ENCODE results near the gene FBXL7. TPM values are rescaled to one million over a fixed set of nuclear protein-coding genes. Genes with fewer than 3 reads are reported as not detected.

The FBXL7 gene
- total RNA-seq, 1 experiment from 2014 or later, result not detected

DNA sequence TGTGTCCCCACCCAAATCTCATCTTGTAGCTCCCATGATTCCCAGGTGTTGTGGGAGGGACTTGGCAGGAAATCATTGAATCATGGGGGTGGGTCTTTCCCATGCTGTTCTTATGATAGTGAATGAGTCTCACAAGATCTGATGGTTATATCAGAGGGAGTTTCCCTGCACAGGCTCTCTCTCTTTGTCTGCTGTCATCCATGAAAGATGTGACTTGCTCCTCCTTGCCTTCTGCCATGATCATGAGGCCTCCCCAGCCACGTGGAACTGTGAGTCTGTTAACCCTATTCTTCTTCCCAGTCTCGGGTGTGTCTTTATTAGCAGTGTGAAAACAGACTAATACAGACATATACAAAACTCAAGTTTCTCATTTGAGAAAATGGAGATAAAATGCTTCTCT, 139.3 kb downstream of the FBXL7 start:
- in situ Hi-C loops (cut with HindIII; ENCODE audit: low pct_unique_long_range_greater_than_20kb, low sequenced_read_pairs), result no loop called here
- CTCF ChIA-PET, result no interaction called here

DNA sequence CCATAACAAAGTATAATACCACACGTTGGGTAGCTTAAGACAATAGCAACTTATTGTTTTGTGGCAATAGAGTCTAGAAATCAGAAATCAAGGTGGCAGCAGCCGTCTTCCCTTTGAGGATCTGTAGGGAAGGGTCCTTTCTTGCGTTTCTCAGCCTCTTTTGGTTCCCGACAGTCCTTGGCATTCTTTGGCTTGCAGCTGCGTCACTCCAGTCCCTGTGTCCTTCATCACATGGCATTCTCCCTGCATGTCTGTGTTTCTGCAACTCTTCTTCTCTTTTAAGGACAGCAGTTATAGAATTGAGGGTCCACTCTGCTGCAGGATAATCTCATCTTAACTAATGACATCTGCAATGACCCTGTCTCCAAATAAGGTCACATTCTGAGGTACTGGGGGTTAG, 140.1 kb downstream of the FBXL7 start:
- no peak overlapping the region for H3K27ac ChIP-seq (ENCODE audit: low read length)
- CTCF ChIA-PET, result no interaction called here

More for the DNA sequence above, 139.3 kb downstream of the FBXL7 start:
- ATAC-seq (no peak), DNase-seq (ENCODE audit: low read depth, low spot score) (no peak)
- TF ChIP-seq, protein P1, sequence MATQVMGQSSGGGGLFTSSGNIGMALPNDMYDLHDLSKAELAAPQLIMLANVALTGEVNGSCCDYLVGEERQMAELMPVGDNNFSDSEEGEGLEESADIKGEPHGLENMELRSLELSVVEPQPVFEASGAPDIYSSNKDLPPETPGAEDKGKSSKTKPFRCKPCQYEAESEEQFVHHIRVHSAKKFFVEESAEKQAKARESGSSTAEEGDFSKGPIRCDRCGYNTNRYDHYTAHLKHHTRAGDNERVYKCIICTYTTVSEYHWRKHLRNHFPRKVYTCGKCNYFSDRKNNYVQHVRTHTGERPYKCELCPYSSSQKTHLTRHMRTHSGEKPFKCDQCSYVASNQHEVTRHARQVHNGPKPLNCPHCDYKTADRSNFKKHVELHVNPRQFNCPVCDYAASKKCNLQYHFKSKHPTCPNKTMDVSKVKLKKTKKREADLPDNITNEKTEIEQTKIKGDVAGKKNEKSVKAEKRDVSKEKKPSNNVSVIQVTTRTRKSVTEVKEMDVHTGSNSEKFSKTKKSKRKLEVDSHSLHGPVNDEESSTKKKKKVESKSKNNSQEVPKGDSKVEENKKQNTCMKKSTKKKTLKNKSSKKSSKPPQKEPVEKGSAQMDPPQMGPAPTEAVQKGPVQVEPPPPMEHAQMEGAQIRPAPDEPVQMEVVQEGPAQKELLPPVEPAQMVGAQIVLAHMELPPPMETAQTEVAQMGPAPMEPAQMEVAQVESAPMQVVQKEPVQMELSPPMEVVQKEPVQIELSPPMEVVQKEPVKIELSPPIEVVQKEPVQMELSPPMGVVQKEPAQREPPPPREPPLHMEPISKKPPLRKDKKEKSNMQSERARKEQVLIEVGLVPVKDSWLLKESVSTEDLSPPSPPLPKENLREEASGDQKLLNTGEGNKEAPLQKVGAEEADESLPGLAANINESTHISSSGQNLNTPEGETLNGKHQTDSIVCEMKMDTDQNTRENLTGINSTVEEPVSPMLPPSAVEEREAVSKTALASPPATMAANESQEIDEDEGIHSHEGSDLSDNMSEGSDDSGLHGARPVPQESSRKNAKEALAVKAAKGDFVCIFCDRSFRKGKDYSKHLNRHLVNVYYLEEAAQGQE (IDR thresholded peaks at IDR 0.05; ENCODE audit: insufficient read depth in 1 of 2, low read depth in 2 of 2, low read length in 1 of 2), result no peak
- no peak for TF ChIP-seq SIN3A (IDR thresholded peaks at IDR 0.05; ENCODE audit: borderline replicate concordance, insufficient read depth, low read depth, low read length)
- TF ChIP-seq TCF7L2 (IDR thresholded peaks at IDR 0.05; ENCODE audit: low read depth, low read length), result no peak
- no peak for TF ChIP-seq POLR2AphosphoS5 (IDR thresholded peaks at IDR 0.05; ENCODE audit: low read depth, low read length)
- TF ChIP-seq, protein P2, sequence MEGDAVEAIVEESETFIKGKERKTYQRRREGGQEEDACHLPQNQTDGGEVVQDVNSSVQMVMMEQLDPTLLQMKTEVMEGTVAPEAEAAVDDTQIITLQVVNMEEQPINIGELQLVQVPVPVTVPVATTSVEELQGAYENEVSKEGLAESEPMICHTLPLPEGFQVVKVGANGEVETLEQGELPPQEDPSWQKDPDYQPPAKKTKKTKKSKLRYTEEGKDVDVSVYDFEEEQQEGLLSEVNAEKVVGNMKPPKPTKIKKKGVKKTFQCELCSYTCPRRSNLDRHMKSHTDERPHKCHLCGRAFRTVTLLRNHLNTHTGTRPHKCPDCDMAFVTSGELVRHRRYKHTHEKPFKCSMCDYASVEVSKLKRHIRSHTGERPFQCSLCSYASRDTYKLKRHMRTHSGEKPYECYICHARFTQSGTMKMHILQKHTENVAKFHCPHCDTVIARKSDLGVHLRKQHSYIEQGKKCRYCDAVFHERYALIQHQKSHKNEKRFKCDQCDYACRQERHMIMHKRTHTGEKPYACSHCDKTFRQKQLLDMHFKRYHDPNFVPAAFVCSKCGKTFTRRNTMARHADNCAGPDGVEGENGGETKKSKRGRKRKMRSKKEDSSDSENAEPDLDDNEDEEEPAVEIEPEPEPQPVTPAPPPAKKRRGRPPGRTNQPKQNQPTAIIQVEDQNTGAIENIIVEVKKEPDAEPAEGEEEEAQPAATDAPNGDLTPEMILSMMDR (IDR thresholded peaks at IDR 0.05), result no peak
- no peaks in the 10 kb centered on the region for H3K36me3 ChIP-seq (ENCODE audit: control insufficient read depth, insufficient read depth, low read length)
- H3K27me3 ChIP-seq (ENCODE audit: control insufficient read depth, insufficient read depth, low read length), result no peaks in the 10 kb centered on the region
- BruUV-seq (replicated peaks), result no TSS peak
- H3K4me3 ChIP-seq (ENCODE audit: low read depth in 2 of 2, low read length in 2 of 2), result no peak overlapping the region
- H3K9me3 ChIP-seq (ENCODE audit: control insufficient read depth, insufficient read depth, low read depth, low read length), result no peaks in the 10 kb centered on the region
- intact Hi-C loops (cut with micrococcal nuclease; ENCODE audit: unreplicated experiment), result no loop called here
- POLR2A ChIA-PET, result no interaction called here
- H3K4me1 ChIP-seq (ENCODE audit: control insufficient read depth, insufficient read depth, low read length), result no peaks in the 10 kb centered on the region
- no peak overlapping the region for H3K27ac ChIP-seq (ENCODE audit: low read length)

More for the DNA sequence above, 140.1 kb downstream of the FBXL7 start:
- Histone ChIP-seq H3K4me3 (ENCODE audit: low read depth in 2 of 2, low read length in 2 of 2) (no peak overlapping the region), H3K36me3 (ENCODE audit: control insufficient read depth, insufficient read depth, low read length) (no peaks in the 10 kb centered on the region), H3K4me1 (ENCODE audit: control insufficient read depth, insufficient read depth, low read length) (no peaks in the 10 kb centered on the region), H3K9me3 (ENCODE audit: control insufficient read depth, insufficient read depth, low read depth, low read length) (no peaks in the 10 kb centered on the region), H3K27me3 (ENCODE audit: control insufficient read depth, insufficient read depth, low read length) (no peaks in the 10 kb centered on the region)
- POLR2A ChIA-PET, result no interaction called here
- TF ChIP-seq, protein P1 (IDR thresholded peaks at IDR 0.05; ENCODE audit: insufficient read depth in 1 of 2, low read depth in 2 of 2, low read length in 1 of 2), result no peak
- TF ChIP-seq, protein P2 (IDR thresholded peaks at IDR 0.05), result no peak
- TF ChIP-seq POLR2AphosphoS5 (IDR thresholded peaks at IDR 0.05; ENCODE audit: low read depth, low read length) (no peak), SIN3A (IDR thresholded peaks at IDR 0.05; ENCODE audit: borderline replicate concordance, insufficient read depth, low read depth, low read length) (no peak), TCF7L2 (IDR thresholded peaks at IDR 0.05; ENCODE audit: low read depth, low read length) (no peak)
- in situ Hi-C loops (cut with HindIII; ENCODE audit: low pct_unique_long_range_greater_than_20kb, low sequenced_read_pairs), result no loop called here
- no peak for ATAC-seq
- intact Hi-C loops (cut with micrococcal nuclease; ENCODE audit: unreplicated experiment), result no loop called here
- DNase-seq (ENCODE audit: low read depth, low spot score), result no peak
- BruUV-seq (replicated peaks), result no TSS peak

Measured in Panc1 (cell line).